Retinal pigment epithelial cell (primary cell): ENCODE results near the gene UGT1A10.
"Not testable (repeated sequence)": the region's sequence is repeated elsewhere in the genome, so short reads cannot be mapped to it uniquely, and the experiment has no call there.

Source experiments
- DNase-seq: peaks from one replicate; pipeline ENCODE4 v3.0.0-alpha.2; 2010; ENCODE audit warnings: low read depth
- H3K4me3 ChIP-seq: 2 replicates; pipeline ENCODE4 v1.5.1; 2011; ENCODE audit warnings: mild to moderate bottlenecking, low read length, control low read depth, moderate library complexity
- TF ChIP-seq, protein P1 (sequence below): conservative IDR thresholded peaks from 2 replicates; pipeline ENCODE4 v1.5.1; 2011; ENCODE audit warnings: low read depth, low read length, control low read depth, inconsistent platforms

Gene UGT1A10

DNA sequence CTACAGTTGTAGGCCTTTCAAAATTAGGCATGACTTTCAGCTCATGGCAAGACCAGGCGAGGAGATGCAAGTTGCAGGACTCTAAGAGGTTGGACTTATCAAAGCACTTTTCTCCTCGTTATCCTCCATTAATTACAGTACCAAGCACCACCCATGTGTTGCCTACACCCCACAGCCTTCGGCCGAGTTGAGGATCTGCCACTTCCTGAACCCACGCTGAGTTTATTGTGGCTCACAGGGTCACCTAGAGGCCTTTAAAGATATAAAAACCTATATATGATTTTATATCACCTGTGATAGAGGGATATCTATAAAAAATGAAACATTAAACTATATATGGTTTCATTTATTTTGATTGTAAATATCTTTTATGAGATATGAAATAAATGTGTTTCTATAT is 2.6 kb downstream of the UGT1A10 start:
- TF ChIP-seq, protein P1, sequence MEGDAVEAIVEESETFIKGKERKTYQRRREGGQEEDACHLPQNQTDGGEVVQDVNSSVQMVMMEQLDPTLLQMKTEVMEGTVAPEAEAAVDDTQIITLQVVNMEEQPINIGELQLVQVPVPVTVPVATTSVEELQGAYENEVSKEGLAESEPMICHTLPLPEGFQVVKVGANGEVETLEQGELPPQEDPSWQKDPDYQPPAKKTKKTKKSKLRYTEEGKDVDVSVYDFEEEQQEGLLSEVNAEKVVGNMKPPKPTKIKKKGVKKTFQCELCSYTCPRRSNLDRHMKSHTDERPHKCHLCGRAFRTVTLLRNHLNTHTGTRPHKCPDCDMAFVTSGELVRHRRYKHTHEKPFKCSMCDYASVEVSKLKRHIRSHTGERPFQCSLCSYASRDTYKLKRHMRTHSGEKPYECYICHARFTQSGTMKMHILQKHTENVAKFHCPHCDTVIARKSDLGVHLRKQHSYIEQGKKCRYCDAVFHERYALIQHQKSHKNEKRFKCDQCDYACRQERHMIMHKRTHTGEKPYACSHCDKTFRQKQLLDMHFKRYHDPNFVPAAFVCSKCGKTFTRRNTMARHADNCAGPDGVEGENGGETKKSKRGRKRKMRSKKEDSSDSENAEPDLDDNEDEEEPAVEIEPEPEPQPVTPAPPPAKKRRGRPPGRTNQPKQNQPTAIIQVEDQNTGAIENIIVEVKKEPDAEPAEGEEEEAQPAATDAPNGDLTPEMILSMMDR, result no peak
- no peak for DNase-seq

DNA sequence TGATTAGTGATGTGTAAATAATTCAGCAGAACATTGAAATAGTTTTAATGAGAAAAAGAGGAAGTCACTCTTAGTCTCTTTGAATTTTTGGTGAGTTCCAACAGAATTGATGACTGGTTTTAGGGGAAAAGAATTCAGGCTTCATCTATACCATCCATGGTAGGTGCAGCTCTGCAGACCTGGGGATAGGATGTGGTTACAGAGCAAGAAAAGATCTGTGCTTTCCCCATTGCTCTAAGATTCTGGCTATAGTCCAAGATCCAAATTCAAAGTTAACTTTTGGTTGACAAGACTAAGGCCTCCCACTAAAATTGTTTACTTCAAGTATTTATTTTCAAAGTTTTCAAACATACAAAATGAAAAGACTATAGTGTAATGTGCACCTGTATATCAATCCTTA is 3.6 kb downstream of the UGT1A10 start:
- no peak for DNase-seq
- H3K4me3 ChIP-seq, result no peak overlapping the region
- TF ChIP-seq, protein P1, result no peak

More for the DNA sequence above, 2.6 kb downstream of the UGT1A10 start:
- no peak overlapping the region for H3K4me3 ChIP-seq

- TF ChIP-seq, protein P1, result no peak
- no peak for DNase-seq
- H3K4me3 ChIP-seq, result no peak overlapping the region
Observed at GRCh38 chr2:233643128-233643527, 6.9 kb downstream of the UGT1A10 start.

DNA sequence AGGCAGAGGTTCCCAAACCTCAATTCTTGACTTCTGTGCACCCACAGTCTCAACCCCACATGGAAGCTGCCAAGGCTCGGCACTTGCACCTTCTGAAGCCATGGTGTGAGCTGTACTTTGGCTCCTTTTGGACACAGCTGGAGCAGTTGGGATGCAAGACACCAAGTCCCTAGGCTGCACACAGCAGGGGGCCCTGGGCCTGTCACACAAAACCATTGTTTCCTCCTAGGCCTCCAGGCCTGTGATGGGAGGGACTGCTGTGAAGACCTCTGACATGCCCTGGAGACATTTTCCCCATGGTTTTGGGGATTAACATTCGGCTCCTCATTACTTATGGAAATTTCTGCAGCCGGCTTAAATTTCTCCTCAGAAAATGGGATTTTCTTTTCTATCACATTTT is 9.8 kb downstream of the UGT1A10 start:
- DNase-seq, result not testable (repeated sequence)

DNA sequence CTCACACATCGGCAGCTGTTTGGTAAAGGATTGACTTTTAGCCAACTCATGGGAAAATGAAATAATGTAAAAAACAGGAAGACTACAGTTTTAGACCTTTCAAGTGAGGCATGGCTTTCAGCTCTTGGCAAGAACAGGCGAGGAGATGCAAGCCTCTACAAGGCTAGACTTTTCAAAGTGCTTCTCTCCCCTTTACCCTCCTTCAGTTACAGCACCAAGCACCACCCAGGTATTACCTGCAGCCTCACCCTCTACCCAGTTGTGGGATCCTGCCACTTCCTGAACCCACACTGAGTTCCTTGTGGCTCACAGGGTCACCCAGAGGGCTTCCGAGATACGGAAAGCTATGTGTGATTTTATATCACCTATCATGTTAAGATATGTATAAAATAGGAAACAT is 14.7 kb downstream of the UGT1A10 start:
- no peak for DNase-seq
- no peak overlapping the region for H3K4me3 ChIP-seq
- TF ChIP-seq, protein P1, result no peak

More for the DNA sequence above, 9.8 kb downstream of the UGT1A10 start:
- H3K4me3 ChIP-seq, result not testable (repeated sequence)

DNA sequence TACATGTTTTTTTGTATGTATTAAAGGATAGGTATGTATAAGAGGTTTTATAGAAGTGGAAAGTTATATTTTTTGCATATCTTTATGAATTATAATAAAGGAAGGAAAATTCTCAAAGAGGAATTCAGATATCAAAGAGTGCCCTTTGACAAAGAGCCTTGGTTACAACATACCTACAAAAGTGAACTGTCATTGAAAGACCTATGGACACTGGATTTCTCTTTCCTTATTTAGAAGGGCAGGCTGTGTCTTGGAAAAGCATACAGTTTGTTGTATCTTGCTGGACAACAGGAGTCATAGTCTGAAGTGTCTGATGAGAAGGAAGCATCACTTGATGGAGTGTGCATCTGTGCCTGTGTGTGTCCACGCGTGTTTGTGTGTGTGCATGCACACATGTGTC is 15.2 kb downstream of the UGT1A10 start:
- H3K4me3 ChIP-seq, result no peak overlapping the region
- TF ChIP-seq, protein P1, result no peak
- DNase-seq, result no peak

DNA sequence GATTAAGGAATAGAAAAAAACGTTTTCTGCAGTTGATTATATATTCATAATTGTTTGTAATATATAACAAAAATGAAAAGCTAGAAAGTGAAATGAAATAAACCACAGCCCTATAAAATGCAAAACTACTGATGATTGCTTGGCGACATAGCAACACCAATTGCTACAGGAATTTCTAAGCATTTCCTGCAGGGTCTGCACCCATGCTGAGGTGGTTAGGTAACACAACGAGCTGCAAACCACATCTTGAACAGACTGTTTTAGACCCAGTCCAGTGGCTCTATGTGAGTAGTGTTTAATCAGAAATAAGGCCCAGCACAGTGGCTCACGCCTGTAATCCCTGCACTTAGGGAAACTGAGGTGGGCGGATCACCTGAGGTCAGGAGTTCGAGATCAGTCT is 18.3 kb downstream of the UGT1A10 start:
- no peak overlapping the region for H3K4me3 ChIP-seq
- DNase-seq, result no peak
- TF ChIP-seq, protein P1, result no peak

- no peak overlapping the region for H3K4me3 ChIP-seq
- no peak for DNase-seq
- TF ChIP-seq, protein P1, result no peak
Observed at GRCh38 chr2:233655043-233655442, 18.8 kb downstream of the UGT1A10 start.

- not testable (repeated sequence) for DNase-seq, H3K4me3 ChIP-seq
Observed at GRCh38 chr2:233655943-233656342, 19.7 kb downstream of the UGT1A10 start.
